Measurements from ENCODE around the gene FLNC. TPM values are rescaled to one million over a fixed set of nuclear protein-coding genes. Genes with fewer than 3 reads are reported as not detected.

Gene FLNC
- total RNA-seq, 1 donor from 2014 or later = 236 TPM

DNA sequence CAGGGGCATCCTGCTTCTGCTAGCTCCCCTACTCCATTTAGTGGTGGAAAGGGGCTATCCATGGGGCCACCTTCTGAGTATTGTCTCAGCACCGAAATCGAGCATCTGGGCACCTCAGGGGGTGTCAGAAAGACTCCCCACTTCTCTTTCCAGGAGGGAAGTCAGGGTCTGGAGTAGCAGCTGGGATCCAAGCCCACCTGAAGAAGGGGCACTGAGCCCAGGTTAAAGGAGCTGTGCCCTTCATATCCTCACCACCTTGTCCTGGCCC is 2.6 kb downstream of the FLNC start:
- no peak for DNase-seq (ENCODE audit: low spot score)

DNA sequence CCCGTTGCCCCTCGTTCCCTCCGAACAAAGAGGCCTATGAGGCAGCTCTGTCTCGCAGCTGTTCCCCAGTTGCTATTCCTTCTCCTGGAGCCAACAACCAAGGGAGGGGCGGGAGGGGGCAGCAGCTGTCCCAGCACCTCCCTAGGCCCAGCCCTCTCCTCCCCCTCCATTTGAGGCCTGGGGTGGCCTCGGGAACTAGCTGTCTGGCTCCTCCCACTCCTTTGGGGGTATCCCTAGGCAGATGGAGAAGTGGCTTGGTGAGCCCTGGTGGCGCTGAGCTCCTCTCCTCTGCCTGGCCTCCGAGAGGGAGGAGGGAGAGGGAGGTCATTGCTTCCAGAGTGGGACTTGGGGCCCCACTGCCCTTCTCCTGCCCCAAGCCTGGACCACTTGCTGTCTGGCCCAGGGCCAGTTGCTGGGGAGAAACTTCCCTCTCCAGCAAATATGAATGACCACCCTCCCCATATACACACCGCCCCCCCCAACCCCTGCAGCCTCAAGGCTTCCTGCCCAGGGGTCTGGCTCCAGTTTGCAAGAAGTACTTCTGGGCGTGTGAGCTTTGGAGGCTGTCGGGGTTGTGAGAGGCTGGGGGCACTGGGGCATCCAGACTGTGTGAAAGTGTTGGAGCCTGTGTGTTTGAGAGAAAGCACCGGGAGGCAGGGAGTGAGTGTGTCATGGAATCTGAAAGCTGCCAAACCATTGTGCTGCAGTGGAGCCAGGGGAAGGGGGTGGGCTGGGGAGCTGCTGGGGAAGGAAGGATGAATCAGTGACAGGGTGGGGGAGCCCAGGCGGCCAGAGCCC is 3.1 kb downstream of the FLNC start:
- DNase-seq (ENCODE audit: low spot score) = no peak

DNA sequence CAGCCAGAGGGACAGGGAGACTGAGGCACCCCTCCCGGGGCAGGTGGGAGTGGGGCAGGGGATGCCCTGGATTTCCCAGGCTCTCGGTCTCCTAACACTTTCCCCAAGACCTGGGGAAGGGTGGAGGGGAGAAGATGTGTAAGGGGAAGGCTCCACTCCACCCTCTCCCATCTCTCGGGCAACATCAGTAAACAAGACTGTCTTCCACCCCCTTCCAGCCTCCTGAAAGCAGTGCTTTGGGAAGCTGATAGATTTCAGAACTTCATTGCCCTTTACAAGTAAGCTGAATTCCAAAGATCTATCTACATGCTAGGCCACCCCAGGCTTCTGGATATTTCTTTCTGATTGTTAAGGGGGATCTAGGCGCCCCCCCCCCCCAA is 3.7 kb downstream of the FLNC start:
- DNase-seq (ENCODE audit: low spot score) = no peak

DNA sequence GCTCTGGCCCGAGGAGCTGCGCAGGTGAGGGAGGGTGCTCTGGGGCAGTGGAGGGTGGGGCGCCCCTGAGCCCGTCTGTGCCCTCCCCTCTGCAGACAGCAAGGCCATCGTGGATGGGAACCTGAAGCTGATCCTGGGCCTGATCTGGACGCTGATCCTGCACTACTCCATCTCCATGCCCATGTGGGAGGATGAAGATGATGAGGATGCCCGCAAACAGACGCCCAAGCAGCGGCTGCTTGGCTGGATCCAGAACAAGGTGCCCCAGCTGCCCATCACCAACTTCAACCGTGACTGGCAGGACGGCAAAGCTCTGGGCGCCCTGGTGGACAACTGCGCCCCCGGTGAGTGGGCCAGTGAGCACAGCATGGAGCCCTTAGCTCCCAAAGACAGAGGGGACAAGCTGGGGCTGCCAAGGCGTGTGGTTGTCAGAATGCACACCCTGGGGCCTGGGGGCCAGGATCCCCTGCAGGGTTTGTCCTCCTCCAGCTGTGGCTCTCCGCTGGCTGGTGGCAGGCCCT is 5.1 kb downstream of the FLNC start:
- DNase-seq (ENCODE audit: low spot score) = no peak

DNA sequence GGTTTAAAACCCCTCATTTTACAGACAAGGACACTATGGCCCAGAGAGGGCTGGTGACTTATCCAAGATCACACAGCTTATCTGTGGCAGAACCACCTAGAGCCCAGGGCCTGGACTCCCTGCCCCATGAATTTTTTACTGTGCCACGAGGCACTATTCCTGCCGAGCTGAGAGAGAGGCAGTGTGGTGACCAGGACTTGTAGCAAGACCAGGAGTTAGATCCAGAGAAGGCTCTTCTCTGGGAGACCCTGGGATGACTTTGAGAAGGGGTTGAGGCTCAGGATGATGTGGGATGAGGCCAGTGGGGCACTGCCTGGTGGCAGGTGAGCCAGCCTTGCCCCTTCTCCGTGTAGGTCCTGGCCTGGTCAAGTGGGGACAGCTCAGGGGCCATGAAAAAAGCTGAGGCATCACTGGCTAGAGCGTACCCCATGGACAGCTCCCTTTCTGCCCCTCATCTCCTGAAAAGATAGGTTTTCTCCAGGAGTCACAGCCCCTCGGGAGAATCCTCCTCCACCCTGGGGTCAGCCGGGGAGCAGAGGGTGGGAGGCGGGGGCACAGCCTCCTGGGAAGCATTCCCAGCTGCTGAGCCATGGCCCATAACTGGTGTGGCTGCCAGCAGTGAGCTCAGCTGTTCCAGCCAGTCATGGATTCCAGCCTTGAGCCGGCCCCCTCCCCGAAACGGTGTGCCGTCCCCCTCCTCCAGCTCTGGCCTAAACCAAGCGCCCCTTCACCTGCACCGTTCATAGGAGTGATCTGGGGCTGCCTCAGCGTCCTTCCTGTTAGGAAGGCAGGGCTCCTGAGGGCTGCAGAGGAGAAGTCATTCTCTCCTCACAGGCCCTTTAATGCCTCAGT is 5.8 kb downstream of the FLNC start:
- no peak for DNase-seq (ENCODE audit: low spot score)

DNA sequence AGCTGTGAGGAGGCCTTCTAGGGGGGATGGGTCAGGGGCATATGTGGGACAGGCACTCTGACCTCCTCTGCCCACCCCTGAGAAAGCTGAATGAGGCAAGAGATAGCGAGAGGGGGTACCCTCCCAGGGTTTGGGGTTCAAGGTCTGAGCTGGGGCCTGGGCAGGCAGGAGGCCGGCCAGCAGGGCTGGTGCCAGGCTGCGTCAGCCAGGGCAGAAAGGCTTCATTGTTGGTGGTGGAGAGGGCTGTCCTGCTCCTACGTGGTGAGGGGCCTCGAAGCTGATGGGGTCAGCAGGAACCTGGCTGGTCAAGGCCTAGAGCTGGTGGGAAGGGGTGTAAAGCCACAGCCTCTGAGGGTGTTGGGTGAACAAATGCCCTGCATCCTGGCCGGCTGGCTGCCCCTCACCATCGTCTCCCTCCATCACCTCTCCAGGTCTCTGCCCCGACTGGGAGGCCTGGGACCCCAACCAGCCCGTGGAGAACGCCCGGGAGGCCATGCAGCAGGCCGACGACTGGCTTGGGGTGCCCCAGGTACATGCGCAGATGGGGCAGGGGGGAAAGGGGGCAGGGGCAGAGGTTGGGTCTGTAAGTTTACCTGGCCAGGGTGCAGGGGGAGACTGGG is 6.6 kb downstream of the FLNC start:
- DNase-seq (ENCODE audit: low spot score) = no peak

DNA sequence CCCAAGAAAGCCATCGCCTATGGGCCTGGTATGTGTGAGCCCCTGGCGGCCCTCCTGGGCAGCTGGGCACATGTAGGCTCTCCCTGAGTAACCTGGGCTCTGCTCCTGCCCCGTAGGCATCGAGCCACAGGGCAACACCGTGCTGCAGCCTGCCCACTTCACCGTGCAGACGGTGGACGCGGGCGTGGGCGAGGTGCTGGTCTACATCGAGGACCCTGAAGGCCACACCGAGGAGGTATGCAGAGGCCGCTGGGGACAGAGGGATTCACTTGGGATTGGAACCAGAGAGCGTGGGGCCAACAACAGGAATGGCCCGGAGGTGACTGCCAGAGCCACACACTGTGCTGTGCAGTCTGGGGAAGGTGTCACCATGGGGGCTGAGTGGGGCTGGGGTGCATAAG is 7.3 kb downstream of the FLNC start:
- no peak for DNase-seq (ENCODE audit: low spot score)

DNA sequence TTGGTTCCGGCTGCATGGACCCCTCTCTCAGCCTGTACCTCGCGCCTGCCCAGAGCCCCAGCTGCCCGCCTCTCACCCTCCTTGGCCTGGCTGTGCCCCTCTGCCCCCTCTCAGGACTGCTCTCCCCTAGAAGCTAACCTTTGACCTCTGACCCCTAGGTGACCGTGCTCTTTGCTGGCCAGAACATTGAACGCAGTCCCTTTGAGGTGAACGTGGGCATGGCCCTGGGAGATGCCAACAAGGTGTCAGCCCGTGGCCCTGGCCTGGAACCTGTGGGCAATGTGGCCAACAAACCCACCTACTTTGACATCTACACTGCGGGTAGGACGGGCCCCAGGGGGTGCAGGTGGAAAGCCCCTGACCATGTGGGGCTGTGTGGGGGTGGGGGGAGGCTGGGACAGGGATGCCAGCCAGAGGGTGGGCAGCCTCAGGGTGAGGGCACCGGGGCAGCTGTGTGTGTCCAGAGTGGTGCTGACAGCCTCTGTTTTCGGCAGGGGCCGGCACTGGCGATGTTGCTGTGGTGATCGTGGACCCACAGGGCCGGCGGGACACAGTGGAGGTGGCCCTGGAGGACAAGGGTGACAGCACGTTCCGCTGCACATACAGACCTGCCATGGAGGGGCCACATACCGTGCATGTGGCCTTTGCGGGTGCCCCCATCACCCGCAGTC is 8.0 kb downstream of the FLNC start:
- DNase-seq (ENCODE audit: low spot score) = no peak

DNA sequence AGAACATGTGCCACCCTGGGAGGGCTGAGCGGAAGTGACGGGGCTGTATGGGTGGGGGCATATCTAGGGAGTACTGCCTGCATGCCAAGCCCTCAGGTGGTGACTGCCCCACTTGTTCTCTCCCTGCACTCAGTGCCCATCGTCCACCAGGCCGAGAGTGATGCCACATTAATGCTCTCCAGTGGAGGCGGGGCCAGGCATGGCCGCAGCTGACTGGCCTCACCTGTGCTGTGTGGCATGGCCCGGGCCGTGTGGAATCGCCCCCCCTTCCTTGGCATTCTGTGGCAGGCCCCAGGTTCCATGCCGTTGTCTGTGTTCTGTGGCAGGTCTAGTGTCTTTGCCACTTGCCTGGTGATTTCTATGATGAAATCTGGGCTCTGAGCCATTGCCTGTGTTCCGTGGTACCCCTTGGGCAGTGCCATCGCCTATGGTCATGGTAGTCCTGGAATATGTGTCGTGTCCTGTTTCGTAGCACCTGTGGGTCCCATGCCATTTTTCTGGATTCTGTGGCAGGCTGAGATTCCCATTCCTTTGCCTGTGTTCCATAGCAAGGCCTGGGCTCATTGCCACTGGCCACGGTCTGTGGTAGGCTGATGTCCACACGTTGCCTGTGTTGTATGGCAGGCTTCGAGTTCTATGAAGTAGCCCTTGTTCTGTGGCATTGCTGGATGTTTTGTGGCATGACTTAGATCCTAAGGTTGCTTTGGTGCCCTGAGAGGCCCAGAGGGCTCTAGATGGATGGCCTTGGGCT is 8.9 kb downstream of the FLNC start:
- no peak for DNase-seq (ENCODE audit: low spot score)

DNA sequence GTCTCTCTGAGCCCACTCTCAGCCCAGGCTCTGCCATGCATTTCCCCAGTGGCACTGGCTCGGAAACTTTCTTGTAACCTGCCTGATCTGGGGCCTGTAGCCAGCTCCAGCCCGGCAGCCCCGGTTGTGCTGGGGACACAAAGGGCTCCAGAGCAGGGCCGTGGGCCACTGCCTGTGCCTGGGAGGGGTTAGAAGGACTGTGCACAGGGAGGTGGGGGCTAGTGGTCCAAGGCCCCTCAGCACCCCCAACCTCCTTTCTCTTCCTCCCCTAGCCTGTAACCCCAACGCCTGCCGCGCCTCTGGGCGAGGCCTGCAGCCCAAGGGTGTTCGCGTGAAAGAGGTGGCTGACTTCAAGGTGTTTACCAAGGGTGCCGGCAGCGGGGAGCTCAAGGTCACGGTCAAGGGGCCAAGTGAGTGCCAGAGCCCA is 9.6 kb downstream of the FLNC start:
- no peak for DNase-seq (ENCODE audit: low spot score)

DNA sequence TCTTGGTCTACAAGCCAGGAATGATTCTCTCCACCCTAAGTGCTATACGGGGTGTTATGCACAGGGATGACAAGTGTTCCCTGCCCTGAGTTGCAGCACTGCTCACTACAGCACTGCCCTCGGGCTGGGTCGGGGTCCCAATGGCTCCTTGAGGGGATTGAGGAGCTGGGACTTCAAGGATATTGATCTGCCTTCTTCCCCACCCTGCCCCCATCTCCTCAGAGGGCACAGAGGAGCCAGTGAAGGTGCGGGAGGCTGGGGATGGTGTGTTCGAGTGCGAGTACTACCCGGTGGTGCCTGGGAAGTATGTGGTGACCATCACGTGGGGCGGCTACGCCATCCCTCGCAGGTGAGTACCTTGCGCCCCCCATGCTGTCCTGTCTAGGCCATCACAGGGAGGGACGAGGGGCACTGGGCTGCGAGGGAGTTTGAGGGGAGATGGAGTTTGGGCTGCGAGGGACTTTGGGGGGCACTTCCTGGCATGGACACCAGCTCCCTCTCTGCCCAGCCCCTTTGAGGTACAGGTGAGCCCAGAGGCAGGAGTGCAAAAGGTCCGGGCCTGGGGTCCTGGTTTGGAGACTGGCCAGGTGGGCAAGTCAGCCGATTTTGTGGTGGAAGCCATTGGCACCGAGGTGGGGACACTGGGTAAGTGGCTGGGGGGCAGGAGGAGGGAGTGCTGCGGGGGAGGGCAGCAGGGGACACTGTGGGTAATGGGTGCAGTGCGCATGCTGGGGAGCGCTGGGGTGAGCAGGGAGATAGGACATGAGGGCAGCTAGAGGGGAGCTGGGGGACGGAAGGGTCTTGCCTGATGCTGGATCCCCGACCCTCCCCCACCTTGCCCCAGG is 10.3 kb downstream of the FLNC start:
- DNase-seq (ENCODE audit: low spot score) = no peak

DNA sequence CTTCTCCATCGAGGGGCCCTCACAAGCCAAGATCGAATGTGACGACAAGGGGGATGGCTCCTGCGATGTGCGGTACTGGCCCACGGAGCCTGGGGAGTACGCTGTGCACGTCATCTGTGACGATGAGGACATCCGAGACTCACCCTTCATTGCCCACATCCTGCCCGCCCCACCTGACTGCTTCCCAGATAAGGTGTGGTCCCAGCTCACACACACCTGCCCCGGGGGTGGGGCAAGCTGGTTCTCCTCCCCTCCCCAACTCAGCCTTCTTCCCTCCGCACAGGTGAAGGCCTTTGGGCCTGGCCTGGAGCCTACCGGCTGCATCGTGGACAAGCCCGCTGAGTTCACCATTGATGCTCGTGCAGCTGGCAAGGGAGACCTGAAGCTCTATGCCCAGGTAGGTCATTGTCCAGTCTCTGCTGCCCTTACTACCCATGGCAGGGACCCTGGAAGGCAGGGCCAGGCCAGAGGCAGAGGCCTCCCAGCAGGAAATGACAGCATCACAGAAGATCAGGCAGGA is 11.0 kb downstream of the FLNC start:
- DNase-seq (ENCODE audit: low spot score) = no peak

DNA sequence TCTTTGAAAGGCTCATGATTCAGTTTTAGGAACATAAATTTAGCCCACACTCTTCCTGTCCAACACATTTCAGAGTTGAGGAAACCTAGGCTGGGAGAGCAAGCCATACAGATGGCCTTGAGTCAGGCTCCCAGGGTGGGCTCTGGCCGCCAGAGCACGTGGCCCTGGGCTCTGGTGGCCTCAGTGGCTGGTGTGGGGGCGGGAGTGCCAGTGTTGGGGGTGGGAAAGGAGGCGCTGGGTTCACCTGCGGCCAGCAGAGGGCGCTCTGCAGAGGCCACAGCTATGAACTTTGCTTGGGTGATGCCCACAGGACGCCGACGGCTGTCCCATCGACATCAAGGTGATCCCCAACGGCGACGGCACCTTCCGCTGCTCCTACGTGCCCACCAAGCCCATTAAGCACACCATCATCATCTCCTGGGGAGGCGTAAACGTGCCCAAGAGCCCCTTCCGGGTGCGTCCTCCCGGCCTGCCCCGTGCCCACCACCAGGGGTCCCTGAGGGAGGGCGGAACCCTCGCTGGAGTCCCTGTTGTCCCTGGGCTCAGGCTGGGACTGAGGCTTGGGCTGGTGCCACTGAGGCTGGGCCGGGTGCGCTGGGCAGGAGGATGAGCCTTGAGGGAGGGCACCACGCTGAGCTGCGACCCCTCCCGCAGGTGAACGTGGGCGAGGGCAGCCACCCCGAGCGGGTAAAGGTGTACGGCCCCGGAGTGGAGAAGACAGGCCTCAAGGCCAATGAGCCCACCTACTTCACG is 11.9 kb downstream of the FLNC start:
- DNase-seq (ENCODE audit: low spot score) = no peak

DNA sequence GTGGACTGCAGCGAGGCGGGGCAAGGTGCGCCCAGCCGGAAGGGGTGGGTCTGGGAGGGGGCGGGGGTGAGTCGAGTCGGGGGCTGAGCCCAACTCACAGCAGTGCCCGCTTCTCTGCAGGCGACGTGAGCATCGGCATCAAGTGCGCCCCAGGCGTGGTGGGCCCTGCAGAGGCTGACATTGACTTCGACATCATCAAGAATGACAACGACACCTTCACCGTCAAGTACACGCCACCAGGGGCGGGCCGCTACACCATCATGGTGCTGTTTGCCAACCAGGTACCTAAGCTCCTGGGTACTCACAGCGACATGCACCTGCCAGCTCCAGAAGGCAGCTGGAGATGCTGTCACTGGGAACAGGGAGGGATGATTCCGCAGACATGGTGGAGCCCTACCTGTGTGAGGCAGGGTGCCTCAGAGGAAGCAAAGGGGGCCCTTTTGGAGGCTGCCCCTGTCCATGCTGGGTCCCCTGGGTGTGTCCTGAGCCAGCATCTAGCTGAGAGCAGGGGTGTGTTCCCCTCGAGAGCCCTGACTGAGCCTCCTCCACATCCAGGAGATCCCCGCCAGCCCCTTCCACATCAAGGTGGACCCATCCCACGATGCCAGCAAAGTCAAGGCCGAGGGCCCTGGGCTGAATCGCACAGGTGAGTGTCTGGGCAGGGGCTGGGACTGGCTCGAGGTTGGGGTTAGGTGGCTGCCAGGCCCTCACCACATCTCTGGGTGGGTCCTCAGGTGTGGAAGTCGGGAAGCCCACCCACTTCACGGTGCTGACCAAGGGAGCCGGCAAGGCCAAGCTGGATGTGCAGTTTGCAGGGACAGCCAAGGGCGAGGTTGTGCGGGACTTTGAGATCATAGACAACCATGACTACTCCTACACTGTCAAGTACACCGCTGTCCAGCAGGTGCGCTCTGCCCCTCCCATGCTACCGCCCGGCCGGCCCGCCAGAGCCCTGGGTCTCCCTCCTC is 12.8 kb downstream of the FLNC start:
- no peak for DNase-seq (ENCODE audit: low spot score)

DNA sequence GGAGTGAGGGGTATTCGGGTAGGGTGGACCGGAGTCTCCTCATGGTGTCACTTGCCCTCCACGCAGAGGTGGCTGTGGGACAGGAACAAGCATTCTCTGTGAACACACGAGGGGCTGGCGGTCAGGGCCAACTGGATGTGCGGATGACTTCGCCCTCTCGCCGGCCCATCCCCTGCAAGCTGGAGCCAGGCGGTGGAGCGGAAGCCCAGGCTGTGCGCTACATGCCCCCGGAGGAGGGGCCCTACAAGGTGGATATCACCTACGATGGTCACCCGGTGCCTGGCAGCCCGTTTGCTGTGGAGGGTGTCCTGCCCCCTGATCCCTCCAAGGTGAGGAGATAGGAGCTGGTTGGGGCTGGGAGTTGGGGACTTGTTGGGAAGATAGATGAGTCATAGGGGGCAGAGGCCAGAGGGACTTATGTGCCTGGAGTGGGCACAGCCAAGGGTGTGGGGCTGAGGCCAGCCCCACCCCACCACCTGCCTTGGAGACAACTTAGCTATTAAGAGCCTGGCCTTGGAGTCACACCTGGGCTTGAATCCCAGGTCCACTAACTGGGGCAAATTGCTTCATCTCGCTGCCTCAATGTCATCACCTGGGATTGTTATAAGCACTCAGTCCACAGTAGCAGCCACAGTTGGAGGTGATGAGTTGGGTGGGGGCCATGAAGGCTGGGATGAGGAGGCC is 13.9 kb downstream of the FLNC start:
- no peak for DNase-seq (ENCODE audit: low spot score)

DNA sequence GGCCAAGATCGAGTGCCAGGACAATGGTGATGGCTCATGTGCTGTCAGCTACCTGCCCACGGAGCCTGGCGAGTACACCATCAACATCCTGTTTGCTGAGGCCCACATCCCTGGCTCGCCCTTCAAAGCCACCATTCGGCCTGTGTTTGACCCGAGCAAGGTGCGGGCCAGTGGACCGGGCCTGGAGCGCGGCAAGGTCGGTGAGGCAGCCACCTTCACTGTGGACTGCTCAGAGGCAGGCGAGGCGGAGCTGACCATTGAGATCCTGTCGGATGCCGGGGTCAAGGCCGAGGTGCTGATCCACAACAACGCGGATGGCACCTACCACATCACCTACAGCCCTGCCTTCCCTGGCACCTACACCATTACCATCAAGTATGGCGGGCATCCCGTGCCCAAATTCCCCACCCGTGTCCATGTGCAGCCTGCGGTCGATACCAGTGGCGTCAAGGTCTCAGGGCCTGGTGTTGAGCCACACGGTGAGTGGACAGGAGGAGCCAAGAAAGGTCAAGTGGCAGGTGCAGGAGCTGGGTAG is 14.6 kb downstream of the FLNC start:
- no peak for DNase-seq (ENCODE audit: low spot score)

DNA sequence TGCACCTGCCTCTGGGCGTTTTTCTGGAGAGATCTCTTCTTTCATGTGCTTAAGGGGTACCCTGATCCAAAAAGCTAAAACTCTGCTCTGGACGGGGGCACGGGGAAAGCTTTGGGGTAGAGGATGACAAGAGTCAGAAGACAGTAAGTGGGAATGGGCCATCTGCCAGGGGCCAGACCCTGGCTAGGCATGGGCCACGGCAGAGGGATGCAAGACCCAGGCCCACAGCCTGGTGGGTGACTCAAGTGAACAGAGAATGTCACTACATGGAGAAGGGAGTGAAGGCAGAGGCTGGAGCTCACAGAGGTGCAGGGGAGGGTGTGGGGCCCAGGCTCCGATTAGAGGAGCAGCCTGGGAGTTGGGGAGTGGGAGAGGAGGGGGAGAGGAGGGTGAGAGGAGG is 15.3 kb downstream of the FLNC start:
- DNase-seq (ENCODE audit: low spot score) = no peak
